Upper lobe of left lung (tissue), 6 donors: ENCODE results near the gene MSMO1. TPM values are rescaled to one million over a fixed set of nuclear protein-coding genes. Genes with fewer than 3 reads are reported as not detected.

ENCODE experiments used
- ATAC-seq, 2 donors: fragments of 200-7000 bp; cut with Tn5 transposase; one replicate each; pipeline ENCODE4 v1.9.1; 2022; ENCODE audit warnings: mild to moderate bottlenecking in 2 of 2, moderate library complexity in 2 of 2; ENCODE audit not compliant: low FRiP score in 2 of 2
- DNase-seq, 2 donors: peaks; one replicate each; pipeline ENCODE4 v3.0.0-alpha.2; 2019 to 2020
- H3K27ac ChIP-seq, 4 donors: fragments of 200-600 bp; sonication (generic); one replicate each; pipeline ENCODE4 v1.5.1; 2016 to 2019
- H3K27me3 ChIP-seq, 4 donors: fragments of 200-600 bp; sonication (generic); one replicate each; pipeline ENCODE4 v1.5.1; 2017 to 2019
- H3K36me3 ChIP-seq, 4 donors: fragments of 200-600 bp; sonication (generic); one replicate each; pipeline ENCODE4 v1.5.1; 2016 to 2019
- H3K4me1 ChIP-seq, 4 donors: fragments of 200-600 bp; sonication (generic); one replicate each; pipeline ENCODE4 v1.5.1; 2018 to 2019
- H3K4me3 ChIP-seq, 4 donors: fragments of 200-600 bp; sonication (generic); one replicate each; pipeline ENCODE4 v1.5.1; 2017 to 2019; ENCODE audit warnings: mild to moderate bottlenecking in 2 of 4, moderate library complexity in 1 of 4
- H3K9me3 ChIP-seq, 4 donors: fragments of 200-600 bp; sonication (generic); one replicate each; pipeline ENCODE4 v1.5.1; 2018 to 2019
- EP300 ChIP-seq, 4 donors: sonication (generic); formaldehyde crosslinking; IDR thresholded peaks; one replicate each; pipeline ENCODE4 v1.5.1; 2017; ENCODE audit warnings: antibody characterized with exemption in 4 of 4, control low read depth in 2 of 4
- POLR2A ChIP-seq, 4 donors: fragments of 450-650 bp; IDR thresholded peaks; one replicate each; pipeline ENCODE4 v1.5.1; 2016 to 2017; ENCODE audit warnings: antibody characterized with exemption in 4 of 4, mild to moderate bottlenecking in 2 of 4
- POLR2AphosphoS5 ChIP-seq, 2 donors: sonication (generic); formaldehyde crosslinking; IDR thresholded peaks; one replicate each; pipeline ENCODE4 v1.5.1; 2017; ENCODE audit warnings: antibody characterized with exemption in 2 of 2
- WGBS, 2 donors: methylation state at CpG; one replicate each; pipeline ENCODE4 v1.1.5; 2017 to 2018; 5-methylcytosine and 5-hydroxymethylcytosine counted together
- total RNA-seq, 6 donors: library from RNA; depleted of rRNA in 4 of 6; stranded (reverse); fragments of >200 nt in 4 of 6; gene quantifications; one replicate each; pipeline versions ENCODE4 v1.1.0 to v1.2.1, GENCODE V29; 2016 to 2021
- TF ChIP-seq, protein P1 (sequence below), 6 experiments: fragments of 450-650 bp in 4 of 6; fragments of 200-600 bp in 2 of 6; sonication (generic) in 2 of 6; IDR thresholded peaks; one replicate each; pipeline ENCODE4 v1.5.1; 2016 to 2019; ENCODE audit warnings: antibody characterized with exemption in 6 of 6
- donor health status: DM: no; HTN: no; CAD: no; lungs with moderate emphysema.
- donor health status: DM: no; HTN: yes; CAD: no; lungs with severe emphysema.

The MSMO1 gene
- total RNA-seq, 6 donors from 2014 or later = 21.0 to 193 (median 125) TPM

DNA sequence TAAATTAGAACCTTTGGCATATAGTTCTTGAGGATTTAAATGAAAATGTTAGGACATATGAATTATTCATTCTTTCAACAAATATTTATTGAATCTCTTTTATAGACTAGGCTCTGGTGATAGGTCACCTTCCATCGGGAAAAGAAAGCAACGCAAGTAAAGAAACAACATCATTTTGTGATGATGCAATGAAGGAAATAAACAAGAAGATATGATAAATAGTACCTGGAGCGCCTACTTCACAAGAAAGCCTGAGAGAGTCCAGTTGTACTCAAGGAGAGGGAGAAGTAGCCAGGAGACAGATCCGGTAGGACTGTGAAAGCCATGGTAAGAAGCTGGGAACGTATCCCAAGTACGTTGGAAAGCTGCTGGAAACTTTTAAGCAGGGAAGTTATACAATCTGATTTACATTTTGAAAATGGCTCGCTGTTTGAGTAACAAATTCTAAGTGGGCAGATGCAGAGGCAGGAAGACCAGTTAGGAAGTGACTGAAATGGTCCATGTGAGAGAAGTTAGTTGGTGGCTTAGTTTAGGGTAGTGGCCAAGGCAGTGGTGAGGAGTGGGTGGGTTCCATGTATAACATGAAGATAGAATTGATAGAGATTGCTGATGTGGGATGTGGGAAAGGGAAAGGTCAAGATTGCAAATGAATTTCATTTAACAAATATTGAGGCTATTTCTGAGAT lies 33.7 kb downstream of the MSMO1 start:
- Histone ChIP-seq H3K9me3 (no peaks in the 10 kb centered on the region), H3K36me3 (no peaks in the 10 kb centered on the region), H3K27ac (no peak overlapping the region), H3K4me1 (peaks cover 0 to 14% (median 3%) of the 10 kb centered on the region in 4 donors), H3K27me3 (no peaks in the 10 kb centered on the region), H3K4me3 (no peak overlapping the region)
- TF ChIP-seq EP300 (IDR thresholded peaks at IDR 0.05) = no peak
- TF ChIP-seq POLR2A (IDR thresholded peaks at IDR 0.05) = no peak
- TF ChIP-seq, protein P1, sequence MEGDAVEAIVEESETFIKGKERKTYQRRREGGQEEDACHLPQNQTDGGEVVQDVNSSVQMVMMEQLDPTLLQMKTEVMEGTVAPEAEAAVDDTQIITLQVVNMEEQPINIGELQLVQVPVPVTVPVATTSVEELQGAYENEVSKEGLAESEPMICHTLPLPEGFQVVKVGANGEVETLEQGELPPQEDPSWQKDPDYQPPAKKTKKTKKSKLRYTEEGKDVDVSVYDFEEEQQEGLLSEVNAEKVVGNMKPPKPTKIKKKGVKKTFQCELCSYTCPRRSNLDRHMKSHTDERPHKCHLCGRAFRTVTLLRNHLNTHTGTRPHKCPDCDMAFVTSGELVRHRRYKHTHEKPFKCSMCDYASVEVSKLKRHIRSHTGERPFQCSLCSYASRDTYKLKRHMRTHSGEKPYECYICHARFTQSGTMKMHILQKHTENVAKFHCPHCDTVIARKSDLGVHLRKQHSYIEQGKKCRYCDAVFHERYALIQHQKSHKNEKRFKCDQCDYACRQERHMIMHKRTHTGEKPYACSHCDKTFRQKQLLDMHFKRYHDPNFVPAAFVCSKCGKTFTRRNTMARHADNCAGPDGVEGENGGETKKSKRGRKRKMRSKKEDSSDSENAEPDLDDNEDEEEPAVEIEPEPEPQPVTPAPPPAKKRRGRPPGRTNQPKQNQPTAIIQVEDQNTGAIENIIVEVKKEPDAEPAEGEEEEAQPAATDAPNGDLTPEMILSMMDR (IDR thresholded peaks at IDR 0.05) = no peak
- no peak for TF ChIP-seq POLR2AphosphoS5 (IDR thresholded peaks at IDR 0.05)
- DNase-seq = no peak
- no peak for ATAC-seq
- 82 to 87% methylated on average over 7 of the region's 7 CpGs for WGBS, 2 donors

DNA sequence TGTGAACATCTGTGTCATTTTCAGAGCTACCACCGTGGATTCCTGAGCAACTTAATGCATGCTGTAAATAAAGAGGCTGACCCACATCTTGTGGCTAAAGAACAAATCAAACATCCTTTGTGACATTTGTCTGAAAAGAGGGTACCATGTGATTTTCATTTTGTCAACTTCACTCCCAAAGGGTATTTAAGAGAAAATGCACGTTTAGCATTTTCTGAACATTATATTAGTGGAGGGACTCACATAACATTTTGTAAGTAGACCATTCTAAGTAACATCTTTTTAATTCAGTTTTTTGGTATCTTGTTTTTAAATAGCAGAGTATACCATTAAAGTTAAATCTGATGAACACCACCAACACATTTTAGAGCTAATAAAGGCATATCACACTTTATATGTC lies 34.3 kb downstream of the MSMO1 start:
- no peak overlapping the region for H3K27ac ChIP-seq
- WGBS, 2 donors = 82 to 87% methylated on average over 2 of the region's 2 CpGs
- no peak for ATAC-seq
- DNase-seq = no peak
- H3K27me3 ChIP-seq = no peaks in the 10 kb centered on the region
- H3K9me3 ChIP-seq = no peaks in the 10 kb centered on the region
- H3K4me3 ChIP-seq = no peak overlapping the region
- no peaks in the 10 kb centered on the region for H3K36me3 ChIP-seq
- TF ChIP-seq, protein P1 (IDR thresholded peaks at IDR 0.05) = no peak
- TF ChIP-seq EP300 (IDR thresholded peaks at IDR 0.05) = no peak
- peaks cover 0 to 14% (median 3%) of the 10 kb centered on the region in 4 donors for H3K4me1 ChIP-seq

DNA sequence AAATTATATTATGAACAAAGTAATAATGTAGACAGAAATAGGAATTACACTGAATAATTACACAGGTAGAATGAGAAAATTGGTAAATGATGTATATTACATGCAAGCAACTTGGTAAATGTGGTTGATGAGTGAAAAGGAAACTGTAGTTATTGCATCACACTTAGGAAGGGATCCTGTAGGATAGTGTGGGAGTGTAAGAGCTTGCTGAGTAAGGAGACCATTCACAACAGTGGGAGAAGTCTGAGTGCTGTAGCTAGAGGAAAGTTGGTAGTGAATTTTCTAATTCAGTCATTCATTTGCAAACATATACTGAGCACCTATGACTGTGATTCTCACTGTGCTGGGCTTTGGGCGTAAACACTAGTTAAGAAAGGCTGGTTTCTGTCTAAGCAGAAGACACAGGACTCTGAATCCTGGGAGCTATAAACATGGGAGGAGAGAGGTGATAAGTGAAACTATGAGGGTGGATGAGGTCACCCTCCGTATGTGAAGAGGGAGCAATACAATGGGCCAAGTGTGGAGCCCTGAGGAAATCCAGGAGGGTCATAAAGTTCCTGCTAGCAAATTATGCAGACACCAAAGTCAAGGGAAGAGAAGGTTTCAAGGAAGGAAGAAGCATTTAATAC lies 37.1 kb downstream of the MSMO1 start:
- Histone ChIP-seq H3K9me3 (no peaks in the 10 kb centered on the region), H3K27me3 (no peaks in the 10 kb centered on the region), H3K27ac (no peak overlapping the region), H3K36me3 (no peaks in the 10 kb centered on the region), H3K4me1 (peaks cover 0 to 9% (median 3%) of the 10 kb centered on the region in 4 donors), H3K4me3 (no peak overlapping the region)
- ATAC-seq (peak in 1 of 2 donors; percentile 12), DNase-seq (no peak)
- no peak for TF ChIP-seq POLR2AphosphoS5 (IDR thresholded peaks at IDR 0.05)
- TF ChIP-seq EP300 (IDR thresholded peaks at IDR 0.05) = no peak
- TF ChIP-seq, protein P1 (IDR thresholded peaks at IDR 0.05) = no peak
- TF ChIP-seq POLR2A (IDR thresholded peaks at IDR 0.05) = no peak
- whole genome bisulfite sequencing, 2 donors = 64 to 81% methylated on average over 2 of the region's 2 CpGs

DNA sequence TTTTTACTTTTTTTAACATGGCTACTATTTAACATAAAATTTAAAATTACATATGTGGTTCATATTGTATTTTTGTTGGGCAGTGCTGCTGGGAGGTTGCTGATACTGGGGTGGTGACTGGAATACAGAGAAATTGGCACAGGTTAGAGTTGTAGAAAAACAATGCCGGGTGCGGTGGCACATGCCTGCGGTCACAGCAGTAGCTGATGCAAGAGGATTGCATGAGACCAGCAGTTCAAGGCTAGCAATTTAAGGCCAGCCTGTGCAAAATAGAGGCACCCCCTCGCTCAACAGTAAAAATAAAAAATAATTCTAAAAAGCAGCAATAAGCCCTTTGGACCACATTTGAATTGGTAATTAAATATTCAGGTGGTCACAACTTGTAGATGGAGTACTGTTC lies 39.6 kb downstream of the MSMO1 start:
- H3K27me3 ChIP-seq = no peaks in the 10 kb centered on the region
- ATAC-seq = no peak
- 88 to 91% methylated on average over 4 of the region's 4 CpGs for WGBS, 2 donors

More for the DNA sequence above, 39.6 kb downstream of the MSMO1 start:
- TF ChIP-seq, protein P1 (IDR thresholded peaks at IDR 0.05) = no peak
- TF ChIP-seq POLR2AphosphoS5 (IDR thresholded peaks at IDR 0.05) (no peak), EP300 (IDR thresholded peaks at IDR 0.05) (no peak), POLR2A (IDR thresholded peaks at IDR 0.05) (no peak)
- H3K36me3 ChIP-seq = no peaks in the 10 kb centered on the region
- H3K4me1 ChIP-seq = no peaks in the 10 kb centered on the region
- no peaks in the 10 kb centered on the region for H3K9me3 ChIP-seq
- H3K27ac ChIP-seq = no peak overlapping the region
- DNase-seq = no peak
- H3K4me3 ChIP-seq = no peak overlapping the region
